Fibroblast of lung (primary cell): ENCODE data around the gene NMRK2. TPM values are rescaled to one million over a fixed set of nuclear protein-coding genes. Genes with fewer than 3 reads are reported as not detected.
"Not testable (repeated sequence)": the region's sequence is repeated elsewhere in the genome, so short reads cannot be mapped to it uniquely, and the experiment has no call there.

Experiments
- DNase-seq, 2 donors: peaks; one replicate each; pipeline versions ENCODE4 v3.0.0 to v3.0.0-alpha.2; 2010; ENCODE audit warnings: low read depth in 2 of 2
- H2AFZ ChIP-seq: 2 replicates; pipeline ENCODE4 v1.5.1; 2012; ENCODE audit warnings: low read length, control low read depth, inconsistent platforms
- H3K27ac ChIP-seq: 2 replicates; pipeline ENCODE4 v1.5.1; 2011; ENCODE audit warnings: low read length, control low read depth; ENCODE audit not compliant: insufficient read depth
- H3K27me3 ChIP-seq: 2 replicates; pipeline ENCODE4 v1.5.1; 2011; ENCODE audit warnings: mild to moderate bottlenecking, low read length; ENCODE audit not compliant: control insufficient read depth, insufficient read depth
- H3K36me3 ChIP-seq: 2 replicates; pipeline ENCODE4 v1.5.1; 2011; ENCODE audit warnings: low read length; ENCODE audit not compliant: control insufficient read depth, insufficient read depth
- H3K4me1 ChIP-seq: 2 replicates; pipeline ENCODE4 v1.5.1; 2011; ENCODE audit warnings: low read length; ENCODE audit not compliant: control insufficient read depth, insufficient read depth; ENCODE audit errors: extremely low read depth
- H3K4me2 ChIP-seq: 2 replicates; pipeline ENCODE4 v1.5.1; 2011; ENCODE audit warnings: low read length, control low read depth; ENCODE audit not compliant: insufficient read depth; ENCODE audit errors: extremely low read depth
- H3K4me3 ChIP-seq, 4 experiments: fragments of 200-600 bp in 1 of 4; sonication (generic) in 1 of 4; replicated peaks in 1 of 4; 2 replicates each; pipeline ENCODE4 v1.5.1; 2011 to 2016; ENCODE audit warnings: low read length in 4 of 4, low read depth in 3 of 4, mild to moderate bottlenecking in 3 of 4, control low read depth in 2 of 4, inconsistent platforms in 1 of 4, mixed read lengths in 1 of 4; ENCODE audit not compliant: insufficient read depth in 1 of 4; ENCODE audit errors: control extremely low read depth in 1 of 4
- H3K79me2 ChIP-seq: 2 replicates; pipeline ENCODE4 v1.5.1; 2012; ENCODE audit warnings: mild to moderate bottlenecking, low read length, inconsistent platforms; ENCODE audit not compliant: control insufficient read depth, insufficient read depth
- H3K9ac ChIP-seq: 2 replicates; pipeline ENCODE4 v1.5.1; 2011; ENCODE audit warnings: mild to moderate bottlenecking, low read length, control low read depth; ENCODE audit not compliant: insufficient read depth
- H3K9me3 ChIP-seq: 2 replicates; pipeline ENCODE4 v1.5.1; 2012; ENCODE audit warnings: low read depth, low read length; ENCODE audit not compliant: control insufficient read depth, insufficient read depth
- H4K20me1 ChIP-seq: 2 replicates; pipeline ENCODE4 v1.5.1; 2011; ENCODE audit warnings: low read length; ENCODE audit not compliant: control insufficient read depth, insufficient read depth; ENCODE audit errors: extremely low read depth
- EZH2 ChIP-seq: IDR thresholded peaks from 2 replicates; pipeline ENCODE4 v1.5.1; 2012; ENCODE audit warnings: low read length, control low read depth, mild to moderate bottlenecking; ENCODE audit errors: missing control alignments
- polyA plus RNA-seq, 2 donors: library from polyadenylated mRNA; depleted of rRNA in 1 of 2; stranded (reverse) in 1 of 2; unstranded in 1 of 2; fragments of >200 nt; gene quantifications; 2 replicates each; pipeline ENCODE4 v1.2.1, GENCODE V29; 2011 to 2012; ENCODE audit warnings: missing spikeins in 1 of 2
- total RNA-seq: library from RNA; depleted of rRNA; stranded (reverse); fragments of >200 nt; gene quantifications from 2 replicates; pipeline ENCODE4 v1.2.1, GENCODE V29; 2014
- TF ChIP-seq, protein P1 (sequence below), 2 donors: IDR thresholded peaks in 1 of 2; conservative IDR thresholded peaks in 1 of 2; 1 replicate in 1 of 2; 2 replicates in 1 of 2; pipeline ENCODE4 v1.5.1; 2011 to 2012; ENCODE audit warnings: low read length in 2 of 2, control low read depth in 1 of 2, inconsistent platforms in 1 of 2, low read depth in 1 of 2, mild to moderate bottlenecking in 1 of 2

Gene NMRK2
- total and polyA plus RNA-seq, 2 donors (not counting 1 experiment from before 2014, with no cell fraction given): not detected

DNA sequence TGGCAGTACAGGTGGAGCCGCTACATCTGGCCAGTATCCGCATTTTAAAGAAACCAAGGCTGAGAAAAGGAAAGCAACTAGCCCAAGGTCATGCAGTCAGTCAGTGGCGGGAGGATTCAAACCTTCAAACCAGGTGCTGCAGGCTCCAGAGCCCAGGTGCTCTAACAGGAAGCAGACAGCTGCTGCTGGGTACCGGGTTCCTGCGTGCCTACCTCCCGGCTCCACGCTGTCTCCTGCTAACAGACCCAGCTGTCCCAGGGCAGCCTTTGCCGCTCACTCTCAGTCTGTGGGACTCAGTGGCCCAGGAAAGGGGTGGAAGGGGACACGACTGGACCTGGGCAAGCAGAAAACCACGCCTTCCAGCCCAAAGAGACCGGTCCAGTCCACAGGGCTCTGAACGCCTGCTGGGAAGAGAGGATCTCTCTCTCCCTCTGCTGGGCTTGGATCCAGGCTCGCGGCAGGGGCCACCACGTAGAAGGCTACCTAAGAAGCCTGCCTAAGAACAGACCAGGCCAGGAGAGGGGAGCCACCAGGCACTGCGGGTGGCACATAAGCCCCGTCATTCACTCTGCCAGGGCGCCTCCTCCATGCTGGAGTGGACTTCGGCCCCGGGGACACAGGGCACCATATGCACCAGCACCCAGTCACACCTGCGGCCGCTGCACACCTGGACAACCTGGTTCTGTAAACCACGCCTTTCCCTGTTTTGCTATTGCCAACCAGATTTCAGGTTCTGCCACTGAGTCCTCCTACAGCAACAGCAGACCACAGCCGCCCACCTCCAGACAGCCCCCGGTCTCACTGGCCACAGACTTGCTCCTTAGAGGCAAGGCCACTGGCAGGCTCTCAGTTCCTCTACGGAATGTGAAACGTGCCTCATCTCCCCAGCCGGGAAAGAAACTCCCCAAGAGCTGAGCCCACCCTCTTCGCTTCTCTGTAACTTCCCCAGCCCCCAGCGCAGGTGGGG, 33.5 kb downstream of the NMRK2 start:
- Histone ChIP-seq H3K27ac (no peak overlapping the region), H3K4me2 (peak overlapping the region; percentile 59), H2AFZ (no peak overlapping the region), H3K27me3 (no peaks in the 10 kb centered on the region), H3K9ac (no peak overlapping the region), H3K36me3 (peaks cover 40% of the 10 kb centered on the region), H3K4me1 (peaks cover 15% of the 10 kb centered on the region), H4K20me1 (no peaks in the 10 kb centered on the region), H3K79me2 (peaks cover 63% of the 10 kb centered on the region), H3K4me3 (no peak overlapping the region), H3K9me3 (no peaks in the 10 kb centered on the region)
- TF ChIP-seq, protein P1, sequence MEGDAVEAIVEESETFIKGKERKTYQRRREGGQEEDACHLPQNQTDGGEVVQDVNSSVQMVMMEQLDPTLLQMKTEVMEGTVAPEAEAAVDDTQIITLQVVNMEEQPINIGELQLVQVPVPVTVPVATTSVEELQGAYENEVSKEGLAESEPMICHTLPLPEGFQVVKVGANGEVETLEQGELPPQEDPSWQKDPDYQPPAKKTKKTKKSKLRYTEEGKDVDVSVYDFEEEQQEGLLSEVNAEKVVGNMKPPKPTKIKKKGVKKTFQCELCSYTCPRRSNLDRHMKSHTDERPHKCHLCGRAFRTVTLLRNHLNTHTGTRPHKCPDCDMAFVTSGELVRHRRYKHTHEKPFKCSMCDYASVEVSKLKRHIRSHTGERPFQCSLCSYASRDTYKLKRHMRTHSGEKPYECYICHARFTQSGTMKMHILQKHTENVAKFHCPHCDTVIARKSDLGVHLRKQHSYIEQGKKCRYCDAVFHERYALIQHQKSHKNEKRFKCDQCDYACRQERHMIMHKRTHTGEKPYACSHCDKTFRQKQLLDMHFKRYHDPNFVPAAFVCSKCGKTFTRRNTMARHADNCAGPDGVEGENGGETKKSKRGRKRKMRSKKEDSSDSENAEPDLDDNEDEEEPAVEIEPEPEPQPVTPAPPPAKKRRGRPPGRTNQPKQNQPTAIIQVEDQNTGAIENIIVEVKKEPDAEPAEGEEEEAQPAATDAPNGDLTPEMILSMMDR (conservative IDR thresholded peaks at IDR 0.05 in 1 of 2, IDR thresholded peaks at IDR 0.05 in 1 of 2; ENCODE audit: low read depth in 1 of 2, low read length in 2 of 2): no peak
- no peak for TF ChIP-seq EZH2
- no peak for DNase-seq

DNA sequence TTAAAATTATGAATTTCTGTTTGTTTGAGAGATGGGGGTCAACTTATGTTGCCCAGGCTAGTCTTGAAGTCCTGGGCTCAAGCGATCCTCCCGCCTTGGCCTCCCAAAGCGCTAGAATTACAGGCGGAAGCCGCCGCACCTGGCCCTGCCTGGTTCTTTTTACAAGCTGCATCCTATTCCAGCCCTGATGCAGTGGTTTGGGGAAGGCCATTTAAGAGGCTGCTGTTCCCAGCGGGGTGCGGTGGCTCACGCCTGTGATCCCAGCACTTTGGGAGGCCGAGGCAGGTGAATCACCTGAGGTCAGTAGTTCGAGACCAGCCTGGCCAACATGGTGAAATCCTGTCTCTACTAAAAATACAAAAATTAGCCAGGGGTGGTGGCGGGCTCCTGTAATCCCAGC, 35.1 kb downstream of the NMRK2 start:
- H4K20me1 ChIP-seq, DNase-seq, H3K9me3 ChIP-seq, H2AFZ ChIP-seq, H3K27me3 ChIP-seq: not testable (repeated sequence)
- peak overlapping the region in 2 of 4 experiments; percentile 17 to 23 for H3K4me3 ChIP-seq
- peaks cover 15% of the 10 kb centered on the region for H3K4me1 ChIP-seq
- H3K9ac ChIP-seq: peak overlapping the region; percentile 23
- H3K27ac ChIP-seq: peak overlapping the region; percentile 97
- H3K4me2 ChIP-seq: peak overlapping the region; percentile 82
- peaks cover 60% of the 10 kb centered on the region for H3K79me2 ChIP-seq
- peaks cover 35% of the 10 kb centered on the region for H3K36me3 ChIP-seq

DNA sequence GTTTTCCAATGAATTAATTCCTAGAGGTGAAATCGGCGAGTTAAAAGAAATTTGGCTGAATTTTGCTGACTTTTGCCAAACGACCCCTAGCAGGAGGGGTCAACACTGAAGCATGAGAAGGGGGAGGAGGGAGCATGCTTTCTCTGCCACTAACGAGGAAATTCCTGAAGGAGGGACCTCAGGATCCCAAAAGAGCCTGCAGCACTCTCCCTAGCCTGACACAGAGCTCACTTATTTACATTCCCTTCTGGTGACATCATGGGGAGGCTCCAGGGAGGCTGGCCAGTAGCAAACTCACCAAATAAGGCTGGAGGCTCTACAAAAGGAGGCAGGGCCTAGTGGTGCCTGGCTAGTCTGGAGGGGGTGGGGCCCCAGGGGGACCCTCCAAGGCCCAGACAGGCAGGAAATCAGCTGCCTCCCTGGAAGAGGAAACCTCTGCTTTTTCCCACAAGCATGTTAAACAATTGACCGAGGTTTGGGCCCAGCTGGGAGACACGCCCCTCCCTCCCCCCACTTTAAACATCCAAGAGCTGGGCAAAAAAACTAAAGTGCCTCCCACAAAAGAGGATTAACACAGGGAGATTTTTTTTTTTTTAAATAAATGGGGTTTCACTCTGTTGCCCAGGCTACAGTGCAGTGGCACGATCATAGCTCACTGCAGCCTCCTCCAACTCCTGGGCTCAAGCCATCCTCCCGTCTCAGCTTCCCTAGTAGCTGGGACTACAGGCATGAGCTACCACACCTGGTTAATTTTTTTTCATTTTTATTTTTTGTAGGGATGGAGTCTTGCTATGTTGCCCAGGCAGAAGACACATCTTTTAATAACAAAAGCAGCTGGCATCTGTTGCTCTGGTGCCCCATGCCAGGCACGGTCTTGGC, 35.9 kb downstream of the NMRK2 start:
- Histone ChIP-seq H3K4me3 (peak overlapping the region; percentile 62 to 92 (median 86)), H2AFZ (no peak overlapping the region), H4K20me1 (no peaks in the 10 kb centered on the region)

More for the DNA sequence above, 35.9 kb downstream of the NMRK2 start:
- Histone ChIP-seq H3K27me3 (no peaks in the 10 kb centered on the region), H3K9me3 (no peaks in the 10 kb centered on the region), H3K4me2 (peak overlapping the region; percentile 95), H3K9ac (peak overlapping the region; percentile 96), H3K36me3 (peaks cover 27% of the 10 kb centered on the region), H3K79me2 (peaks cover 55% of the 10 kb centered on the region), H3K4me1 (peaks cover 15% of the 10 kb centered on the region), H3K27ac (peak overlapping the region; percentile 97)
- TF ChIP-seq, protein P1 (conservative IDR thresholded peaks at IDR 0.05 in 1 of 2, IDR thresholded peaks at IDR 0.05 in 1 of 2; ENCODE audit: low read depth in 1 of 2, low read length in 2 of 2): no peak
- no peak for TF ChIP-seq EZH2
- DNase-seq: peak; percentile 99 to 100
